Daoy (cell line): ENCODE data around the gene OR56A5. TPM values are rescaled to one million over a fixed set of nuclear protein-coding genes. Genes with fewer than 3 reads are reported as not detected.

Source experiments
- DNase-seq: peaks from one replicate; pipeline ENCODE4 v3.0.0-alpha.2; 2015; ENCODE audit warnings: low read depth
- total RNA-seq: library from RNA; depleted of rRNA; stranded (reverse); fragments of >200 nt; shearing (Covaris generic); gene quantifications from 2 replicates; pipeline ENCODE4 v1.2.3, GENCODE V29; 2014; rRNA removed

OR56A5 gene
- total RNA-seq, 1 experiment from 2014 or later: not detected

DNA sequence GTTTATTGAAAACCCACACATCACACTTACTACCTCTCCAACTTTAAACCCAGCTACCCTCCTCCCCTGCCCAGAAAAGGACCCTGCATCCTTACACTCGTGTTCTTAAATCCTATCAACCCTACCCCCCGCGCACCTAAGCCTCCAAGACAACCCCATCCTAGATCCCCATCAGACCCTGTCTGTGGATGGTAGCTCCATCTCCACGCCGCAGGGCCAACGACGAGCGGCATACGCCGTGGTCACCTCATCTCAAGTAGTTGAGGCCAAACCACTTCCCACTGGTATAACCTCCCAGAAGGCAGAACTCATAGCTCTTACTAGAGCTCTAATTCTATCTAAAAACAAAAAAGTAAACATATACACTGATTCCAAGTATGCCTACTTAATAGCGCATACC, 35.6 kb downstream of the OR56A5 start:
- no peak for DNase-seq

DNA sequence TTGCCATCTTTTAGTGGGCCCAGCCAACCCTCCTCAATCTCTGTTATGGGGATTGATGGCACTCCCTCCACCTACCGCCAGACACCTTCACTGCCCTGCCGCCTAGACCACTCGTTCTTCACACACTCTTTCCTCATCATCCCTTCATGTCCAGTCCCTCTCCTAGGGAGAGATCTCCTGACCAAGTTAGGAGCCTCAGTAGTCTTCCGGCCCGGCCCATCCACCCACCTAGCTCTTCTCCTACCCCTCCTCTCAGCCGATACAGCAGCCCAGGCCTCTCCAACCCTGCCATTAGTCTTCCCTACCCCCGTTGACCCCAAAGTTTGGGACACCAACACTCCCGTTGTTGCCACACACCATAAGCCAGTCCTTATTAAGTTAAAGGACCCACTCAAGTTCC, 37.2 kb downstream of the OR56A5 start:
- DNase-seq: no peak

DNA sequence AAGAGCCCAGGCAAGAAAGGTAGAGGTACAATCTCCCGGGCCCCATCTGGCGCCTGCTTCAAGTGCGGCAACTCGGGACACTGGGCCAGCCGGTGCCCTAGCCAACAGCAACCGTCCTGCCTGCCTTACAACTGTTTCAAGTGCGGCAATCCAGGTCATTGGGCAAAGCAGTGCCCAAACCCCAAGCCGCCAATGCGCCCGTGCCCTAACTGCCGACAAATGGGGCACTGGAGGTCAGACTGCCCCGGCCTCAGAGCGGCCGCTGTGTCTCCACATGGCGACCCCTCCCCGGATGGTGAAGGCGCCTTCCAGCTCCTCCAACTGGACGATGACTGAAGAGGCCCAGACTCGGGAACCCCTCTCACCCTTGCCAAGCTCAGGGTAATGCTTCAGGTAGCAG, 37.7 kb downstream of the OR56A5 start:
- no peak for DNase-seq

DNA sequence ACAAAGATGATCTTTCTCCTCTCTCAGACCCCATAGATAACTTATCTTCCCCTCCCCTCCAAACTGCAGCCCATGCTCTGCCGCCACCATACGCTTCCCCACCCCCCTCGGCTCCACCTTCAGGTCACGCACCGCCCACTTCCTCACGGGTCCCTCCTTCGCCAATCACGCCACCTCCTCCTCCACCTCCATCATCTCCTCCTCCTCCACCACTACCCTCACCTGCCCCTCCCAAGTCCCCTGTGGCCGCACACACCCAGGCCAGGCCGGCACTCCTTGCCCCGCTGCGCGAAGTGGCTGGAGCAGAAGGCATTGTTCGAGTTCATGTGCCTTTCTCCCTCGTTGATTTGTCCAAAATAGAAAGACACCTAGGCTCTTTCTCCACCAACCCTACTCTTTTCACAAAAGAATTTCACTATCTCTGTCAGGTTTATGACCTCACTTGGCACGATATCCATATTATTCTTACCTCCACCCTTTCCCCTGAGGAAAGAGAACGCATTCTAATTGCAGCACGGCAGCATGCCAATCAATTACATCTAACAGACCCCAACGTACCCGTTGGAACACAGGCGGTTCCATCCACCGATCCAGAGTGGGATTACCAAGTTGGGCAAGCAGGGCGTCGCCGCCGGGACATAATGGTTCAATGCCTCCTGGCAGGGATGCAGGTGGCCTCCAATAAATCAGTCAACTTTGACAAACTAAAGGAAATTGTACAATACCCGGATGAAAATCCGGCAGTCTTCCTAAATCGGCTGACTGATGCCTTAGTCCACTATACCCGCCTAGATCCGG, 38.5 kb downstream of the OR56A5 start:
- DNase-seq: peak; percentile 69

DNA sequence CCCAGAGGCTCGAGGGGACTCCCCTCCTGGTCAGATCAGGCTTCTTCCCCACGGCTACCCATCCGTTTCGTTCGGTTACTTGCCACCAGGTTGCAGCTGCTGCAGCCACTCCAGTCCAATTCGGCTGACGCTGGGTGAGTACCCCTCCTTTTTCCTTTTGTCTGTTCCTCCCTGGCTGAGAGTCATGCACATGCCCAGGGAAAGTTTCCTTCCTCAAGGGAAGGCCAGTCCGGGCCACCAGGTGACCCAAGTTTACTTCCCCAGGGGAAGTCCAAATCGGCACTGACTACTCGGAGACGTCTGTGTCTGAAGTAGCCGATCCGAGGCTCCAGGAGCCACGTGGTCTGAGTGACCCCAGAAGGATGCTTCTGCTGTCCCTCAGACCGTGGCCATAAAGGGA, 39.5 kb downstream of the OR56A5 start:
- DNase-seq: no peak

DNA sequence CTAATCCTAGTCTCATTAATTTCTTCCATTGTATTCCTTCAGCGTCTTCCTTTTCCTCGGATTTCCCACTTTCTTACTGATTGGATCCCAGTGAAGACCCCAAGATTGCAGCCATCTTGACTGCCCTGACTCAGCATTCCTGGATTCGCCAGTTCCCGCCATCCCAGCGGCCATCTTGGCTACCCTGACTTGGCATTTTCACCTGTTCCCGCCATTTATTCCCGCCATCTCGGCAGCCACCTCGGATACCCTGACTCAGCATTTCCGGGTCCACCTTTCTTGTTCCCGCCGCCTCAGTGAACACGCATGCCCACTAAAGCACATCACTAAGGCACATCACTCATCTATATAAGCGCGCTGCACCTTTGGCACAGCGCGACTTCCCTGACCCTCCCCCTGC, 40.0 kb downstream of the OR56A5 start:
- DNase-seq: peak; percentile 66

DNA sequence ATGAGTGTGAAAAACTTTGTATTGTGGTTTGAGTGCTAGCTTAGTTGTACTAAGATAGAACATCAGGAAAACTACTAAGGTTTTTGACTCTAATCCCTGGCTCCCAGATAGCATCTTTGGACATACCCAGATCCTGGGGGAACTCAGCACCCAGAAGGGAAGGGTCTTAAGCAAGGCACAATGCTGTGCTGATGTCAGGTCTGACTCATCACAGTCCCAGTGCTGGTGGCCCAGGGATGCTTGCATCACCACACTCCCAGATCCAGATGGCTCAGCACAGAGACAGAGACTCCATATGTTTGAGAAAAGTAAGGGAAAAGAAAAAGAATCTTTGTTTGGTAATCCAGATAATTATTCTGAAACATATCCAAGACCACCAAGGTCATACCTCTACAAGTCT, 44.5 kb downstream of the OR56A5 start:
- no peak for DNase-seq

DNA sequence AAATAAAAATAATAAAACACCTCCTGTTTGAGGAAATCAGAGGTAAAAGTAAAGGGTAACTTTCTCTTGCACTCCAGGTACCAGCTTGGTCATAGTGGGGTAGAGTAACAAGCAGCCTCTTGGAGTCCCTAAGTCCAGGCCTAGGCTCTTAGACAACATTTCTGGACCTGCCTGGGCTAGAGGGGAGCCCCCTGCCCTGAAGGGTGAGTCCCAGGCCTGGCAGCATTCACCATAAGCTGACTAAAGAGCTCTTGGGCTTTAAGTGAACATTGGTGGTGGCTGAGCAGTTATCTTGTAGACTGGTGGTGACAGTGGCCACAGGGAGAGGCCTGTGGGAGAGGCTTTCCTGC, 44.9 kb downstream of the OR56A5 start:
- DNase-seq: no peak

DNA sequence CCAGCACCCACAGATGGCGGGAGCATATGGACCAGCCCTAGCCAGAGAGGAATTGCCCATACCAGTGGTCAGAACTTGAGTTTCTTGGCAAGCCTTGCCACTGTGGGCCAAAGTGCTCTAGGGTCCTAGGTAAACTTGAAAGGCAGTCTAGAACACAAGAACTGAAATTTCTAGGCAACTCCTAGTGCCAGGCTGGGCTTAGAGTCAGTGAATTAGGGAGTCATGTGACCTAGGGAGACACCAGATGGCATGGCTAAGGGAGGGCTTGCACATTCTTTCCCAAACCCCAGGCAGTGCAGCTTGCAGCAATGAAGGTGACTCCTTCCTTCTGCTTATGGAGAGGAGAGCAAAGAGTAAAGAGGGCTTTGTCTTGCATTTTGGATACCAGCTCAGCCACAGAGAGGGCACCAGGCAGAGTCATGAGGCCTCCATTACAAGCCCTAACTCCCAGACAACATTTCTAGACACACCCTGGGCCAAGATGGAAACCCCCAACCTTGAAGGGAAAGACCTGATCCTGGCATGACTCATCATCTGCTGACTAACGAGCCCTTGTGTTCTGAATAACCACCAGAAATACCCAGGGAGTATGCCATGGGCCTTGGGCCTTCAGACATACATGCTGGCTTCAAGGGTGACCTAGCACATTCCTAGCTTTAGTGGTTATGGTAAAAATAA, 45.4 kb downstream of the OR56A5 start:
- DNase-seq: peak; percentile 76

Other genes with a start within 250 kb of the OR56A5 start
- gene OR56B1, start 232.0 kb downstream of the OR56A5 start, total RNA-seq: not detected in 2 replicates
- gene OR52N4, start 214.3 kb downstream of the OR56A5 start, total RNA-seq: not detected in 2 replicates
- not detected in 2 replicates for gene OR52N5, start 185.1 kb downstream of the OR56A5 start, total RNA-seq
- 0.15 TPM in 1 of 2 replicates, not detected in the other for gene OR52N1, start 177.2 kb downstream of the OR56A5 start, total RNA-seq
- gene OR52N2, start 159.6 kb downstream of the OR56A5 start, total RNA-seq: not detected in 2 replicates
- not detected in 2 replicates for gene OR52E6, start 126.6 kb downstream of the OR56A5 start, total RNA-seq
- gene OR52E8, start 110.8 kb downstream of the OR56A5 start, total RNA-seq: 0.15 TPM in 1 of 2 replicates, not detected in the other
- gene OR52E4, start 87.9 kb downstream of the OR56A5 start, total RNA-seq: not detected in 2 replicates
- gene OR52E5, start 75.3 kb downstream of the OR56A5 start, total RNA-seq: not detected in 2 replicates
- gene OR56A3, start 26.2 kb downstream of the OR56A5 start, total RNA-seq: 0.11 and 1.3 TPM in 2 replicates
- not detected in 2 replicates for gene OR52L1, start 18.5 kb upstream of the OR56A5 start, total RNA-seq
- not detected in 2 replicates for gene OR56A4, start 38.5 kb upstream of the OR56A5 start, total RNA-seq
- under 0.01 TPM in 1 of 2 replicates, not detected in the other for gene OR56A1, start 62.3 kb upstream of the OR56A5 start, total RNA-seq
- gene OR56B4, start 139.2 kb upstream of the OR56A5 start, total RNA-seq: not detected in 2 replicates
- not detected in 2 replicates for gene OR52B2, start 201.8 kb upstream of the OR56A5 start, total RNA-seq
- not detected in 2 replicates for gene OR52W1, start 230.7 kb upstream of the OR56A5 start, total RNA-seq
- not detected in 2 replicates for gene C11orf42, start 237.1 kb upstream of the OR56A5 start, total RNA-seq